K562 (cell line): ENCODE measurements around the gene SIGLEC1. TPM values are rescaled to one million over a fixed set of nuclear protein-coding genes. Genes with fewer than 3 reads are reported as not detected.

Experiments used
- ATAC-seq: fragments of 200-7000 bp; cut with Tn5 transposase; 3 replicates; pipeline ENCODE4 v1.9.1; 2020; ENCODE audit warnings: moderate library complexity
- BruUV-seq: library from RNA; stranded (reverse); fragments of 400-500 nt; replicated peaks from 2 replicates; lab custom pipeline; 2021; lab: Mats Ljungman, UMichigan
- CTCF ChIA-PET: fragments of 300-600 bp; formaldehyde crosslinking; extraction: SDS; loops from one replicate; lab custom pipeline; 2021; ENCODE audit warnings: low intra/inter-chr PET ratio; lab: Yijun Ruan, JAX
- POLR2A ChIA-PET: fragments of 300-600, 350-650 bp; sonication (Branson Sonifier 250); formaldehyde crosslinking; extraction: SDS; loops from one replicate; lab custom pipeline; 2021; ENCODE audit warnings: antibody characterized with exemption, inconsistent platforms; lab: Yijun Ruan, JAX
- DNase-seq, 4 experiments: peaks; one replicate each; pipeline versions ENCODE4 v3.0.0 to v3.0.0-alpha.2; 2011 to 2018; ENCODE audit warnings: low spot score in 3 of 4, mixed read lengths in 3 of 4; ENCODE audit errors: extremely low read depth in 1 of 4
- FAIRE-seq: peaks from 2 replicates; lab custom pipeline; 2011; peaks lifted over from hg19 to GRCh38; lab: Jason Lieb, UNC
- H2AFZ ChIP-seq: 2 replicates; pipeline ENCODE4 v1.6.0; 2011; ENCODE audit warnings: low read depth, low read length, control low read depth, inconsistent platforms
- H3K27ac ChIP-seq: fragments of 200-600 bp; 3 replicates; pipeline ENCODE4 v1.8.0; 2011; ENCODE audit warnings: low read depth, mild to moderate bottlenecking, control low read depth, inconsistent platforms, low read length, moderate library complexity, mixed read lengths; ENCODE audit errors: extremely low read depth
- H3K27me3 ChIP-seq, 2 experiments: fragments of 300-600 bp in 1 of 2; 2 replicates in 1 of 2; 3 replicates in 1 of 2; pipeline versions ENCODE4 v1.6.0 to v1.8.0; 2011; ENCODE audit warnings: inconsistent platforms in 2 of 2, low read length in 2 of 2, mild to moderate bottlenecking in 1 of 2, mixed read lengths in 1 of 2, moderate library complexity in 1 of 2; ENCODE audit not compliant: control insufficient read depth in 2 of 2, insufficient read depth in 2 of 2
- H3K36me3 ChIP-seq: fragments of 300-600 bp; 3 replicates; pipeline ENCODE4 v1.8.0; 2011; ENCODE audit warnings: mild to moderate bottlenecking, low read length, inconsistent platforms; ENCODE audit not compliant: control insufficient read depth, insufficient read depth
- H3K4me1 ChIP-seq, 2 experiments: fragments of 200-600 bp in 1 of 2; replicated peaks in 1 of 2; 2 replicates in 1 of 2; 3 replicates in 1 of 2; pipeline versions ENCODE4 v1.5.1 to v1.8.0; 2011; ENCODE audit warnings: inconsistent platforms in 2 of 2, low read length in 2 of 2, mild to moderate bottlenecking in 1 of 2, mixed read lengths in 1 of 2, moderate library complexity in 1 of 2; ENCODE audit not compliant: control insufficient read depth in 2 of 2, insufficient read depth in 2 of 2
- H3K4me2 ChIP-seq: 2 replicates; pipeline ENCODE4 v1.6.1; 2011; ENCODE audit warnings: low read length, control low read depth, inconsistent platforms, mixed read lengths; ENCODE audit not compliant: insufficient read depth
- H3K4me3 ChIP-seq: fragments of 200-600 bp; sonication (generic), shearing (Covaris generic); 2 replicates; pipeline ENCODE4 v1.5.1; 2016; ENCODE audit warnings: control low read depth, inconsistent platforms
- H3K79me2 ChIP-seq: fragments of 200-600 bp; 3 replicates; pipeline ENCODE4 v1.8.0; 2011; ENCODE audit warnings: low read length, inconsistent platforms; ENCODE audit not compliant: control insufficient read depth, insufficient read depth
- H3K9ac ChIP-seq, 2 experiments: 2 replicates each; pipeline versions ENCODE4 v1.6.0 to v1.6.1; 2011; ENCODE audit warnings: low read depth in 2 of 2, low read length in 2 of 2, control low read depth in 1 of 2, inconsistent platforms in 1 of 2, mild to moderate bottlenecking in 1 of 2, mixed read lengths in 1 of 2; ENCODE audit not compliant: insufficient read depth in 1 of 2
- H3K9me1 ChIP-seq: one replicate; pipeline ENCODE4 v1.6.0; 2011; ENCODE audit warnings: inconsistent platforms, mild to moderate bottlenecking, low read length, moderate library complexity; ENCODE audit not compliant: control insufficient read depth, insufficient read depth
- H3K9me3 ChIP-seq: replicated peaks from 2 replicates; pipeline ENCODE4 v1.5.1; 2011; ENCODE audit warnings: low read depth, low read length, inconsistent platforms; ENCODE audit not compliant: control insufficient read depth, insufficient read depth
- H4K20me1 ChIP-seq: replicated peaks from 2 replicates; pipeline ENCODE4 v1.6.1; 2011; ENCODE audit warnings: low read length, inconsistent platforms, mixed read lengths; ENCODE audit not compliant: control insufficient read depth, insufficient read depth
- ARHGAP35 ChIP-seq: fragments of 450-650 bp; IDR thresholded peaks from 2 replicates; pipeline ENCODE4 v1.6.1; 2018; ENCODE audit not compliant: partially characterized antibody
- BACH1 ChIP-seq: fragments of 200-800 bp; sonication (Bioruptor generic); IDR thresholded peaks from 2 replicates; pipeline ENCODE4 v1.6.1; 2016; ENCODE audit warnings: missing genetic modification characterization, missing compliant biosample characterization
- BDP1 ChIP-seq: IDR thresholded peaks from 3 replicates; pipeline ENCODE4 v1.6.1; 2011; ENCODE audit not compliant: insufficient read length, insufficient read depth
- CXXC5 ChIP-seq: fragments of 250-450 bp; sonication (Bioruptor Pico); IDR thresholded peaks from 2 replicates; pipeline ENCODE4 v1.8.0; 2022; ENCODE audit warnings: inconsistent platforms, mild to moderate bottlenecking, moderate library complexity
- GABPB2 ChIP-seq: fragments of 250-450 bp; sonication (Bioruptor Pico); conservative IDR thresholded peaks from 2 replicates; pipeline ENCODE4 v1.5.1; 2021; ENCODE audit warnings: mild to moderate bottlenecking
- MCM7 ChIP-seq, 2 experiments: fragments of 450-650 bp; IDR thresholded peaks; 2 replicates each; pipeline ENCODE4 v1.6.1; 2016 to 2018
- MYC ChIP-seq, 2 experiments: fragments of 250-450 bp in 1 of 2; sonication (Bioruptor Pico) in 1 of 2; IDR thresholded peaks; 2 replicates each; pipeline versions ENCODE4 v1.5.1 to v1.6.1; 2012 to 2021; ENCODE audit warnings: low read depth in 2 of 2, borderline replicate concordance in 1 of 2, improper control_type of control experiment in 1 of 2, low read length in 1 of 2, mild to moderate bottlenecking in 1 of 2, moderate library complexity in 1 of 2
- PHF8 ChIP-seq: fragments of 200-600 bp; sonication (generic); IDR thresholded peaks from 2 replicates; pipeline ENCODE4 v1.6.1; 2012; ENCODE audit warnings: mixed run types, mild to moderate bottlenecking, inconsistent platforms, low read length, moderate library complexity, borderline replicate concordance
- RCOR1 ChIP-seq, 2 experiments: IDR thresholded peaks; 2 replicates each; pipeline ENCODE4 v1.6.1; 2012; ENCODE audit warnings: low read depth in 2 of 2, low read length in 2 of 2, borderline replicate concordance in 1 of 2, improper control_type of control experiment in 1 of 2
- RFX5 ChIP-seq: IDR thresholded peaks from 2 replicates; pipeline ENCODE4 v1.6.1; 2011; ENCODE audit warnings: low read depth, mild to moderate bottlenecking, improper control_type of control experiment, low read length
- SAFB2 ChIP-seq: fragments of 200-400 bp; formaldehyde crosslinking; IDR thresholded peaks from 2 replicates; pipeline ENCODE4 v1.6.1; 2018; ENCODE audit warnings: borderline replicate concordance, low read length, low read depth, moderate library complexity; ENCODE audit not compliant: severe bottlenecking
- SIN3A ChIP-seq, 2 experiments: fragments of 150-350 bp in 1 of 2; IDR thresholded peaks; 2 replicates each; pipeline ENCODE4 v1.6.1; 2011 to 2016; ENCODE audit warnings: borderline replicate concordance in 2 of 2, low read depth in 2 of 2, low read length in 2 of 2, mild to moderate bottlenecking in 2 of 2, moderate library complexity in 2 of 2; ENCODE audit not compliant: control insufficient read depth in 1 of 2
- SPI1 ChIP-seq: IDR thresholded peaks from 2 replicates; pipeline ENCODE4 v1.6.1; 2011; ENCODE audit warnings: low read depth, low read length, control low read depth, borderline replicate concordance
- XRCC5 ChIP-seq: fragments of 200-400 bp; formaldehyde crosslinking; IDR thresholded peaks from 2 replicates; pipeline ENCODE4 v1.6.1; 2017; ENCODE audit warnings: low read depth, mild to moderate bottlenecking, low read length
- ZFP30 ChIP-seq: fragments of 250-450 bp; sonication (Bioruptor Pico); IDR thresholded peaks from 2 replicates; pipeline ENCODE4 v1.8.0; 2022; ENCODE audit warnings: moderate library complexity, mild to moderate bottlenecking, inconsistent platforms, borderline replicate concordance
- ZNF12 ChIP-seq: sonication (generic); formaldehyde crosslinking; IDR thresholded peaks from 2 replicates; pipeline ENCODE4 v1.4.0; 2020; ENCODE audit warnings: mild to moderate bottlenecking, missing genetic modification reagents
- WGBS: fragments of 100-300 bp; shearing (Covaris generic); methylation state at CpG from one replicate; pipeline ENCODE4 v1.1.6; 2016; ENCODE audit warnings: low coverage, mixed read lengths; ENCODE audit not compliant: insufficient coverage; ENCODE audit errors: missing lambda C conversion rate; 5-methylcytosine and 5-hydroxymethylcytosine counted together
- in situ Hi-C: fragments of 300-500 bp; cut with MboI; formaldehyde crosslinking; loops from 4 replicates; pipeline ENCODE4 v1.15.0; 2018; ENCODE audit warnings: inconsistent platforms, mixed read lengths
- intact Hi-C: fragments of 100-400 bp; cut with micrococcal nuclease; formaldehyde crosslinking; loops from 2 replicates; pipeline ENCODE4 v1.14.2; 2022
- polyA plus RNA-seq, 8 experiments: library from polyadenylated mRNA; depleted of rRNA in 4 of 8; stranded (reverse) in 5 of 8; unstranded in 3 of 8; fragments of >200 nt; fragmentation: Nextera tagmentation in 2 of 8; fragmentation: Illumina TruSeq in 1 of 8; extraction: Ambion mirVana in 2 of 8; extraction: Trizol in 1 of 8; gene quantifications; 2 replicates each; pipeline versions ENCODE4 v1.2.1 to v1.2.3, GENCODE V29; 2011 to 2014; ENCODE audit warnings: inconsistent platforms in 1 of 8, missing spikeins in 1 of 8
- total RNA-seq, 7 experiments: library from RNA; depleted of rRNA in 6 of 7; stranded (reverse); fragments of >200 nt in 6 of 7; fragmentation: Illumina TruSeq in 2 of 7; extraction: Trizol in 2 of 7; gene quantifications; 2 replicates each; pipeline versions ENCODE4 v1.2.1 to v1.2.3, GENCODE V29; 2011 to 2021; ENCODE audit warnings: low replicate concordance in 1 of 7
- TF ChIP-seq, protein P1 (sequence below): fragments of 450-650 bp; IDR thresholded peaks from 2 replicates; pipeline ENCODE4 v1.6.1; 2018; ENCODE audit warnings: mild to moderate bottlenecking, low read depth; ENCODE audit not compliant: partially characterized antibody
- TF ChIP-seq, protein P2 (sequence below): fragments of 250-450 bp; sonication (Bioruptor Pico); IDR thresholded peaks from 2 replicates; pipeline ENCODE4 v1.8.0; 2022; ENCODE audit warnings: inconsistent platforms, mild to moderate bottlenecking, moderate library complexity, borderline replicate concordance

The SIGLEC1 gene
- total and polyA plus RNA-seq, 9 of the 15 experiments (the other 6 are each of a cell fraction or from before 2014, with no cell fraction given): 0.05 to 0.07 TPM; not detected in 7

DNA sequence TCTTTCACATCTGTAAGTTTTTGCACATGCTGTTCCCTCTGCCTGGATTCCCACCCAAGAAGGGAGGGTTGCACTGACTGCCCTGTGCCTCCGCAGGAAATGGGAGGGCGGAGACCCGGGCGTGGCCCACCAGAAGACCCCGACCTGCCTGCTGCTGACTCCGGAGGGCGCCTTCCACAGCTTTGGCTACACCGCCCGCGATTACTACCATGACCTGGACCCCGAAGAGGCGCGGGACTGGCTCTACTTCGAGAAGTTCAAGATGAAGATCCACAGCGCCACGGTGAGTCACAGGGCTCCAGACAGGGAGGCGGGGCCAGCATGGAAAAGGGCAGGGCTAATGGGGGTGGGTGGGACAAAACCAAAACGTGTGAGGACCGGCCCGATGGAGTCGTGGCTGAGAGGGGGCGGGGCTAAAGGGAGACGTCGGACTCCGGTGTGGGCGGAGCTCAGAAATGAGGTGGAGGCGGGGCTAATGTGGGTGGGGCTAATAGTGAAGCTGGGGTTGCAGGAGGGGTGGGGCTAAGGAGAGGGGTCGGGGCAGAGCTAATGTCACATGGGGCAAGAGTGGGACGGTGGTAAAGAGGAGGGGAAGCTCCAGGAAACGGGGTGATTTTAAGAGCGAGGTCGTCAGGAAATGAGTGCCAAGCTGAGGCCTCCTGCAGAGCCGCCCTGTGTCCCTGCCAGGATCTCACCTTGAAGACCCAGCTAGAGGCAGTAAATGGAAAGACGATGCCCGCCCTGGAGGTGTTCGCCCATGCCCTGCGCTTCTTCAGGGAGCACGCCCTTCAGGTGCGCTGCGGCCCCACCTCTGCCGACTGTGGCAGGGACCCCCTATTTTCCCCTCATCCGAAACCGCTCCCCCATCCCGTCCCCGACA, 32.6 kb upstream of the SIGLEC1 start:
- DNase-seq (peak; percentile 95 to 97 (median 97)), ATAC-seq (peak; percentile 97), FAIRE-seq (peak; percentile 85)
- no peaks in the 10 kb centered on the region for H3K27me3 ChIP-seq
- POLR2A ChIA-PET: interaction anchor here (0.5 to 0.6 kb wide), 3 partner anchors 541 to 1687 kb away, joined by 3 read pairs; no protein-coding TSS in a partner anchor
- H3K9ac ChIP-seq: peak overlapping the region; percentile 27 to 89; a peak in 3 of 4 replicates
- in situ Hi-C loops (no loop called here), intact Hi-C loops (no loop called here)
- peak overlapping the region; percentile 86 for H3K4me2 ChIP-seq
- H3K4me1 ChIP-seq: peaks cover 1 to 41% of the 10 kb centered on the region in 2 experiments; a peak in 3 of 5 replicates
- no peaks in the 10 kb centered on the region for H3K79me2 ChIP-seq
- H3K36me3 ChIP-seq: no peaks in the 10 kb centered on the region
- H3K4me3 ChIP-seq: peak overlapping the region; percentile 38
- H3K27ac ChIP-seq: peak overlapping the region; percentile 27; the same call in 2 of the 3 replicates
- H3K9me1 ChIP-seq: no peaks in the 10 kb centered on the region
- CTCF ChIA-PET: no interaction called here
- peak overlapping the region; percentile 96 for H2AFZ ChIP-seq
- no peaks in the 10 kb centered on the region for H4K20me1 ChIP-seq
- no peaks in the 10 kb centered on the region for H3K9me3 ChIP-seq
- no TSS peak for BruUV-seq
- WGBS: 18% methylated on average over 36 of the region's 45 CpGs
- TF ChIP-seq CXXC5 (CRISPR knock-in tag) (peak; percentile 19; the same call in 1 of the 2 replicates), ARHGAP35 (no peak), SPI1 (no peak), PHF8 (peak; percentile 62; the same call in 1 of the 2 replicates), ZFP30 (CRISPR knock-in tag) (no peak), SAFB2 (no peak), XRCC5 (no peak), RCOR1 (IDR thresholded peaks at IDR 0.05; ENCODE audit: borderline replicate concordance in 1 of 2, low read depth in 2 of 2, low read length in 2 of 2) (no peak), MYC (IDR thresholded peaks at IDR 0.05; ENCODE audit: low read depth, low read length) (peak; percentile 60; the same call in 1 of the 2 replicates), MYC (CRISPR knock-in tag; IDR thresholded peaks at IDR 0.05; ENCODE audit: borderline replicate concordance, low read depth) (no peak), GABPB2 (no peak), BACH1 (no peak), BDP1 (no peak), SIN3A (IDR thresholded peaks at IDR 0.05; ENCODE audit: borderline replicate concordance in 2 of 2, control insufficient read depth in 1 of 2, low read depth in 2 of 2, low read length in 2 of 2) (no peak), RFX5 (no peak), ZNF12 (no peak), MCM7 (IDR thresholded peaks at IDR 0.05) (no peak)
- TF ChIP-seq, protein P1, sequence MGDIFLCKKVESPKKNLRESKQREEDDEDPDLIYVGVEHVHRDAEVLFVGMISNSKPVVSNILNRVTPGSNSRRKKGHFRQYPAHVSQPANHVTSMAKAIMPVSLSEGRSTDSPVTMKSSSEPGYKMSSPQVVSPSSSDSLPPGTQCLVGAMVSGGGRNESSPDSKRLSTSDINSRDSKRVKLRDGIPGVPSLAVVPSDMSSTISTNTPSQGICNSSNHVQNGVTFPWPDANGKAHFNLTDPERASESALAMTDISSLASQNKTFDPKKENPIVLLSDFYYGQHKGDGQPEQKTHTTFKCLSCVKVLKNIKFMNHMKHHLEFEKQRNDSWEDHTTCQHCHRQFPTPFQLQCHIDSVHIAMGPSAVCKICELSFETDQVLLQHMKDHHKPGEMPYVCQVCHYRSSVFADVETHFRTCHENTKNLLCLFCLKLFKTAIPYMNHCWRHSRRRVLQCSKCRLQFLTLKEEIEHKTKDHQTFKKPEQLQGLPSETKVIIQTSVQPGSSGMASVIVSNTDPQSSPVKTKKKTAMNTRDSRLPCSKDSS: no peak
- TF ChIP-seq, protein P2, sequence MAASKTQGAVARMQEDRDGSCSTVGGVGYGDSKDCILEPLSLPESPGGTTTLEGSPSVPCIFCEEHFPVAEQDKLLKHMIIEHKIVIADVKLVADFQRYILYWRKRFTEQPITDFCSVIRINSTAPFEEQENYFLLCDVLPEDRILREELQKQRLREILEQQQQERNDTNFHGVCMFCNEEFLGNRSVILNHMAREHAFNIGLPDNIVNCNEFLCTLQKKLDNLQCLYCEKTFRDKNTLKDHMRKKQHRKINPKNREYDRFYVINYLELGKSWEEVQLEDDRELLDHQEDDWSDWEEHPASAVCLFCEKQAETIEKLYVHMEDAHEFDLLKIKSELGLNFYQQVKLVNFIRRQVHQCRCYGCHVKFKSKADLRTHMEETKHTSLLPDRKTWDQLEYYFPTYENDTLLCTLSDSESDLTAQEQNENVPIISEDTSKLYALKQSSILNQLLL: no peak
